HepG2 (cell line): ENCODE data around the gene CCT3. TPM values are rescaled to one million over a fixed set of nuclear protein-coding genes. Genes with fewer than 3 reads are reported as not detected.

ENCODE experiments used
- CBX5 ChIP-seq: sonication (generic); formaldehyde crosslinking; IDR thresholded peaks from 2 replicates; pipeline ENCODE4 v1.4.0; 2020; ENCODE audit warnings: missing genetic modification reagents, borderline replicate concordance
- CCDC6 ChIP-seq: sonication (generic); formaldehyde crosslinking; IDR thresholded peaks from 2 replicates; pipeline ENCODE4 v1.8.1; 2022; ENCODE audit warnings: mild to moderate bottlenecking, missing genetic modification reagents, moderate library complexity
- CEBPG ChIP-seq: IDR thresholded peaks from 2 replicates; pipeline ENCODE4 v1.6.1; 2016
- ETV6 ChIP-seq: sonication (generic); formaldehyde crosslinking; conservative IDR thresholded peaks from 2 replicates; pipeline ENCODE4 v1.4.0; 2020; ENCODE audit warnings: missing genetic modification reagents
- KDM3A ChIP-seq: IDR thresholded peaks from 2 replicates; pipeline ENCODE4 v1.6.1; 2018; ENCODE audit warnings: low read depth, missing compliant biosample characterization
- POLR2A ChIP-seq, 2 experiments: IDR thresholded peaks; 2 replicates each; pipeline ENCODE4 v1.6.1; 2011; ENCODE audit warnings: low read depth in 2 of 2, low read length in 2 of 2, mild to moderate bottlenecking in 1 of 2, moderate library complexity in 1 of 2; ENCODE audit not compliant: insufficient read depth in 1 of 2
- RARA ChIP-seq: IDR thresholded peaks from 2 replicates; pipeline ENCODE4 v1.6.1; 2016; ENCODE audit warnings: missing genetic modification reagents, missing compliant biosample characterization
- TMF1 ChIP-seq: sonication (generic); formaldehyde crosslinking; IDR thresholded peaks from 2 replicates; pipeline ENCODE4 v1.8.1; 2022; ENCODE audit warnings: low read depth, missing genetic modification reagents
- ZEB1 ChIP-seq: IDR thresholded peaks from 2 replicates; pipeline ENCODE4 v1.6.1; 2012; ENCODE audit warnings: mild to moderate bottlenecking, low read depth, inconsistent platforms; ENCODE audit not compliant: insufficient replicate concordance
- ZNF292 ChIP-seq: sonication (generic); formaldehyde crosslinking; IDR thresholded peaks from 2 replicates; pipeline ENCODE4 v1.8.1; 2022; ENCODE audit warnings: mild to moderate bottlenecking, low read depth, missing genetic modification reagents, borderline replicate concordance
- ZNF44 ChIP-seq: sonication (generic); formaldehyde crosslinking; IDR thresholded peaks from 2 replicates; pipeline ENCODE4 v1.5.1; 2020; ENCODE audit warnings: mild to moderate bottlenecking, missing genetic modification reagents
- ZNF446 ChIP-seq: sonication (generic); formaldehyde crosslinking; IDR thresholded peaks from 2 replicates; pipeline ENCODE4 v1.5.0; 2020; ENCODE audit warnings: mild to moderate bottlenecking, missing genetic modification reagents
- ZNF777 ChIP-seq: sonication (generic); formaldehyde crosslinking; IDR thresholded peaks from 2 replicates; pipeline ENCODE4 v1.4.0; 2020; ENCODE audit warnings: missing genetic modification reagents
- ZNF839 ChIP-seq: sonication (generic); formaldehyde crosslinking; IDR thresholded peaks from 2 replicates; pipeline ENCODE4 v1.4.0; 2020; ENCODE audit warnings: missing genetic modification reagents, mild to moderate bottlenecking, borderline replicate concordance
- ZNF891 ChIP-seq: sonication (generic); formaldehyde crosslinking; IDR thresholded peaks from 2 replicates; pipeline ENCODE4 v1.5.0; 2020; ENCODE audit warnings: mild to moderate bottlenecking, missing genetic modification reagents
- ZSCAN29 ChIP-seq: sonication (generic); formaldehyde crosslinking; conservative IDR thresholded peaks from 2 replicates; pipeline ENCODE4 v1.4.0; 2020; ENCODE audit warnings: mild to moderate bottlenecking, missing genetic modification reagents
- polyA plus RNA-seq, 8 experiments: library from polyadenylated mRNA; depleted of rRNA in 3 of 8; stranded (reverse) in 7 of 8; unstranded in 1 of 8; fragments of >200 nt; fragmentation: Illumina TruSeq in 4 of 8; extraction: Trizol in 4 of 8; gene quantifications; 2 replicates each; pipeline versions ENCODE4 v1.2.1 to v1.2.3, GENCODE V29; 2011 to 2016; ENCODE audit warnings: low read depth in 4 of 8, missing spikeins in 1 of 8, mixed read lengths in 1 of 8; ENCODE audit not compliant: insufficient read depth in 1 of 8
- total RNA-seq, 5 experiments: library from RNA; depleted of rRNA; stranded (reverse); fragments of >200 nt; fragmentation: Illumina TruSeq; extraction: Trizol; gene quantifications; 2 replicates each; pipeline ENCODE4 v1.2.3, GENCODE V29; 2016; ENCODE audit warnings: low read depth in 1 of 5
- TF ChIP-seq, protein P1 (sequence below): sonication (generic); formaldehyde crosslinking; IDR thresholded peaks from 2 replicates; pipeline ENCODE4 v1.4.0; 2020; ENCODE audit warnings: mild to moderate bottlenecking, missing genetic modification reagents
- TF ChIP-seq, protein P2 (sequence below): sonication (generic); formaldehyde crosslinking; IDR thresholded peaks from 2 replicates; pipeline ENCODE4 v1.4.0; 2020; ENCODE audit warnings: missing genetic modification reagents
- TF ChIP-seq, protein P3 (sequence below): sonication (generic); formaldehyde crosslinking; conservative IDR thresholded peaks from 2 replicates; pipeline ENCODE4 v1.5.0; 2020; ENCODE audit warnings: missing genetic modification reagents

Gene CCT3
- total and polyA plus RNA-seq, 2 of the 13 experiments (the other 11 are each of a cell fraction or from before 2014, with no cell fraction given): 319 to 615 TPM

DNA sequence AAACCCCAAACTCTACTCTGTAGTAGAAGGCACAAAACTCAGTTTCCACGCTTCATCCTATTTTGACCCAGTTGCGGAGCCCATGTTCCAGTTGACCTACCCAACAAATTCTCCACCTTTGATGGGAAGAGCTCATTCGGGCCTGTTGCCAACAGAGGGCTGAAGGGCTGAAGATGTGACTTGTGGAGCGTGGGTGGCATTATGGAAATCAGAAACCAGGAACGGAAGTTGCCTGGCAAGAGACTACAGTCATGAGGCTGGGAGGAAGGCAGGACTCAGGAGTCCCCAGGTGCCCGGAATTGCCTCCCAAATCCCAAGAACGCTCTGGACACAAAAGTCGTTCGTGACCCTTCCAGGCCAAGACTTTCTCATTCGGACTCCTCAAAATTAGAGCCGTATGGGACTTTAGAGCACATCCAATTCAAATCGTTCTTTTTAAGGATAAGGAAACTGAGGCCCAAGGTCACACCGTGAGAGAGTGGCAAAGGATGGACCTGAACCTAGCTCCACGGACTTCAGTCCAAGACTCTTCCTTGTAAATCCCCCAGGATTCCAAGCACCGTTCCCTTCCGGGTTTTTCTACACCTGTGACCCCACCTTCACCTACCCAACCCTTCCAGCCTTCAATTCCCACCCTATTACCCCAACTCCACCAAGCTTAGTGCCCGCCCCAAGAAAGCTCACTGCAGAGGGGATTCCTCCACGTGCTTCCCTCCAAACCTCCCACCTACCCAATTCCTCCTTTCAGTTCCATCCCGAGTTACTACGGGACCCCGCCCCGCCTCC is 56.2 kb downstream of the CCT3 start (continued):
- TF ChIP-seq ZNF292: no peak
- TF ChIP-seq, protein P1, sequence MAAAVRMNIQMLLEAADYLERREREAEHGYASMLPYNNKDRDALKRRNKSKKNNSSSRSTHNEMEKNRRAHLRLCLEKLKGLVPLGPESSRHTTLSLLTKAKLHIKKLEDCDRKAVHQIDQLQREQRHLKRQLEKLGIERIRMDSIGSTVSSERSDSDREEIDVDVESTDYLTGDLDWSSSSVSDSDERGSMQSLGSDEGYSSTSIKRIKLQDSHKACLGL (CRISPR knock-in tag): no peak
- no peak for TF ChIP-seq ZNF44 (CRISPR knock-in tag)
- TF ChIP-seq POLR2A (IDR thresholded peaks at IDR 0.05; ENCODE audit: insufficient read depth in 1 of 2, low read depth in 2 of 2, low read length in 2 of 2): no peak
- peak; percentile 2; the same call in 1 of the 2 replicates for TF ChIP-seq RARA (CRISPR knock-in tag)
- no peak for TF ChIP-seq ZNF839 (CRISPR knock-in tag)
- no peak for TF ChIP-seq ETV6
- TF ChIP-seq ZNF446 (CRISPR knock-in tag): 0 out of 2 replicates have a peak, but pooled peaks have one; percentile 19
- TF ChIP-seq ZEB1: peak; percentile 3
- no peak for TF ChIP-seq KDM3A (CRISPR knock-in tag)
- no peak for TF ChIP-seq CCDC6
- TF ChIP-seq ZSCAN29 (CRISPR knock-in tag): no peak
- TF ChIP-seq, protein P2, sequence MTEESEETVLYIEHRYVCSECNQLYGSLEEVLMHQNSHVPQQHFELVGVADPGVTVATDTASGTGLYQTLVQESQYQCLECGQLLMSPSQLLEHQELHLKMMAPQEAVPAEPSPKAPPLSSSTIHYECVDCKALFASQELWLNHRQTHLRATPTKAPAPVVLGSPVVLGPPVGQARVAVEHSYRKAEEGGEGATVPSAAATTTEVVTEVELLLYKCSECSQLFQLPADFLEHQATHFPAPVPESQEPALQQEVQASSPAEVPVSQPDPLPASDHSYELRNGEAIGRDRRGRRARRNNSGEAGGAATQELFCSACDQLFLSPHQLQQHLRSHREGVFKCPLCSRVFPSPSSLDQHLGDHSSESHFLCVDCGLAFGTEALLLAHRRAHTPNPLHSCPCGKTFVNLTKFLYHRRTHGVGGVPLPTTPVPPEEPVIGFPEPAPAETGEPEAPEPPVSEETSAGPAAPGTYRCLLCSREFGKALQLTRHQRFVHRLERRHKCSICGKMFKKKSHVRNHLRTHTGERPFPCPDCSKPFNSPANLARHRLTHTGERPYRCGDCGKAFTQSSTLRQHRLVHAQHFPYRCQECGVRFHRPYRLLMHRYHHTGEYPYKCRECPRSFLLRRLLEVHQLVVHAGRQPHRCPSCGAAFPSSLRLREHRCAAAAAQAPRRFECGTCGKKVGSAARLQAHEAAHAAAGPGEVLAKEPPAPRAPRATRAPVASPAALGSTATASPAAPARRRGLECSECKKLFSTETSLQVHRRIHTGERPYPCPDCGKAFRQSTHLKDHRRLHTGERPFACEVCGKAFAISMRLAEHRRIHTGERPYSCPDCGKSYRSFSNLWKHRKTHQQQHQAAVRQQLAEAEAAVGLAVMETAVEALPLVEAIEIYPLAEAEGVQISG (CRISPR knock-in tag): no peak
- TF ChIP-seq ZNF777: no peak
- peak; percentile 53; the same call in 1 of the 2 replicates for TF ChIP-seq ZNF891 (CRISPR knock-in tag)
- TF ChIP-seq, protein P3, sequence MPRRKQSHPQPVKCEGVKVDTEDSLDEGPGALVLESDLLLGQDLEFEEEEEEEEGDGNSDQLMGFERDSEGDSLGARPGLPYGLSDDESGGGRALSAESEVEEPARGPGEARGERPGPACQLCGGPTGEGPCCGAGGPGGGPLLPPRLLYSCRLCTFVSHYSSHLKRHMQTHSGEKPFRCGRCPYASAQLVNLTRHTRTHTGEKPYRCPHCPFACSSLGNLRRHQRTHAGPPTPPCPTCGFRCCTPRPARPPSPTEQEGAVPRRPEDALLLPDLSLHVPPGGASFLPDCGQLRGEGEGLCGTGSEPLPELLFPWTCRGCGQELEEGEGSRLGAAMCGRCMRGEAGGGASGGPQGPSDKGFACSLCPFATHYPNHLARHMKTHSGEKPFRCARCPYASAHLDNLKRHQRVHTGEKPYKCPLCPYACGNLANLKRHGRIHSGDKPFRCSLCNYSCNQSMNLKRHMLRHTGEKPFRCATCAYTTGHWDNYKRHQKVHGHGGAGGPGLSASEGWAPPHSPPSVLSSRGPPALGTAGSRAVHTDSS (CRISPR knock-in tag): no peak
- 0 out of 2 replicates have a peak, but pooled peaks have one; percentile 9 for TF ChIP-seq CBX5
- no peak for TF ChIP-seq TMF1 (CRISPR knock-in tag)
- TF ChIP-seq CEBPG: no peak
